Stomach (tissue), 4 donors: ENCODE results near the gene ANAPC2.

Source experiments
- POLR2A ChIP-seq, 4 donors: fragments of 450-650 bp; IDR thresholded peaks; one replicate each; pipeline ENCODE4 v1.6.1; 2016; ENCODE audit warnings: antibody characterized with exemption in 4 of 4, control low read depth in 2 of 4, mild to moderate bottlenecking in 1 of 4, moderate library complexity in 1 of 4
- TF ChIP-seq, protein P1 (sequence below), 7 experiments: fragments of 450-650 bp in 4 of 7; fragments of 200-600 bp in 3 of 7; sonication (generic) in 3 of 7; IDR thresholded peaks; one replicate each; pipeline ENCODE4 v1.5.1; 2016 to 2019; ENCODE audit warnings: antibody characterized with exemption in 7 of 7, control low read depth in 2 of 7, mild to moderate bottlenecking in 1 of 7

DNA sequence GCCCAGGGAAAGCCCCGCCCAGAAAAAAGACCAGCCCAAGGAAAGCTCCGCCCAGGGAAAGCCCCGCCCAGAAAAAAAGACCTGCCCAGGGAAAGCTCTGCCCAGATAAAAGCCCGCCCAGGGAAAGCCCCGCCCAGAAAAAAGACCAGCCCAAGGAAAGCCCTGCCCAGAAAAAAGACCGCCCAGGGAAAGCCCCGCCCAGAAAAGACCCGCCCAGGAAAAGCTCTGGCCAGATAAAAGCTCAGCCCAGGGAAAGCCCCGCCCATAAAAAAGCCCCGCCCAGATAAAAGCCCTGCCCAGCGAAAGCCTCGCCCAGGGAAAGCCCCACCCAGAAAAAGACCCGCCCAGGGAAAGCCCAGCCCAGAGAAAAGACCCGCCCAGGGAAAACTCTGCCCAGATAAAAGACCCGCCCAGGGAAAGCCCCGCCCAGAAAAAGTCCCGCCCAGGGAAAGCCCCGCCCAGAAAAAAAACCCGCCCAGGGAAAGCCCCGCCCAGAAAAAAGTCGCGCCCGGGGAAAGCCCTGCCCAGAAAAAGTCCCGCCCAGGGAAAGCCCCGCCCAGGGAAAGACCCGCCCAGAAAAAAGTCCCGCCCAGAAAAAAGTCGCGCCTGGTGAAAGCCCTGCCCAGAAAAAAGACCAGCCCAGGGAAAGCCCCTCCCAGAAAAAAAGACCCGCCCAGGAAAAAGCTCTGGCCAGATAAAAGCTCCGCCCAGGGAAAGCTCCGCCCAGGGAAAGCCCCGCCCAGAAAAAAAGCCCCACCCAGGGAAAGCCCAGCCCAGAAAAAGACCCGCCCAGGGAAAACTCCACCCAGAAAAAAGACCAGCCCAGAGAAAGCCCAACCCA is 37.5 kb downstream of the ANAPC2 start:
- TF ChIP-seq, protein P1, sequence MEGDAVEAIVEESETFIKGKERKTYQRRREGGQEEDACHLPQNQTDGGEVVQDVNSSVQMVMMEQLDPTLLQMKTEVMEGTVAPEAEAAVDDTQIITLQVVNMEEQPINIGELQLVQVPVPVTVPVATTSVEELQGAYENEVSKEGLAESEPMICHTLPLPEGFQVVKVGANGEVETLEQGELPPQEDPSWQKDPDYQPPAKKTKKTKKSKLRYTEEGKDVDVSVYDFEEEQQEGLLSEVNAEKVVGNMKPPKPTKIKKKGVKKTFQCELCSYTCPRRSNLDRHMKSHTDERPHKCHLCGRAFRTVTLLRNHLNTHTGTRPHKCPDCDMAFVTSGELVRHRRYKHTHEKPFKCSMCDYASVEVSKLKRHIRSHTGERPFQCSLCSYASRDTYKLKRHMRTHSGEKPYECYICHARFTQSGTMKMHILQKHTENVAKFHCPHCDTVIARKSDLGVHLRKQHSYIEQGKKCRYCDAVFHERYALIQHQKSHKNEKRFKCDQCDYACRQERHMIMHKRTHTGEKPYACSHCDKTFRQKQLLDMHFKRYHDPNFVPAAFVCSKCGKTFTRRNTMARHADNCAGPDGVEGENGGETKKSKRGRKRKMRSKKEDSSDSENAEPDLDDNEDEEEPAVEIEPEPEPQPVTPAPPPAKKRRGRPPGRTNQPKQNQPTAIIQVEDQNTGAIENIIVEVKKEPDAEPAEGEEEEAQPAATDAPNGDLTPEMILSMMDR (IDR thresholded peaks at IDR 0.05): no peak
- TF ChIP-seq POLR2A (IDR thresholded peaks at IDR 0.05): no peak
